GM18907 (cell line): Measurements from ENCODE around the gene LRP6.
A peak's percentile ranks its signal among the peaks of the same experiment; 100 is the strongest.
"Not testable (repeated sequence)": the region's sequence is repeated elsewhere in the genome, so short reads cannot be mapped to it uniquely, and the experiment has no call there.

Experiments
- ATAC-seq: cut with Tn5 transposase; IDR thresholded peaks from one replicate; pipeline ENCODE4 v1.9.1; 2021; ENCODE audit warnings: mild to moderate bottlenecking, moderate library complexity; ENCODE audit not compliant: unreplicated experiment

The LRP6 gene

GRCh38 chr12:12266873-12267741, at the start of gene LRP6:
LRP6 (minus strand) TSS chr12:12267044; CDS start chr12:12266735, 309 bp downstream.
- peak; percentile 83 for ATAC-seq

DNA sequence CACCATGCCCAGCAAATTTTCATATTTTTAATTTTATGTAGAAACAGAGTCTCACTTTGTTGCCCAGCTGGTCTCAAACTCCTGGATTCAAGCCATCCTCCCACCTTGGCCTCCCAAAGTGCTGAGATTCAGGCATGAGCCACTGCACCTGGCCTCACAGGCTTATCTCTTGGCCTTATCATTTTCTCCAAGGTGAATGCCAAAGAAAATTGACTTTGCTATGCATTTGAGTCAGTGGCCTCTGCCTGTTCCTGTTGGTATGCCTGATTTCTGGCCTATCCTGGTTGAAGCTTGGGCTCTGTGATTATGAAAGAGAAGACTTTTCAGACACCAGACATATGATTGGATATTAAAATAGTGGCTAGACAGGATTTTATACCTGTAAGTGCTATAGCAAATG, 49.0 kb upstream of the LRP6 start:
- no peak for ATAC-seq

GRCh38 chr12:12310695-12311094, 43.9 kb upstream of the LRP6 start:
- not testable (repeated sequence) for ATAC-seq

DNA sequence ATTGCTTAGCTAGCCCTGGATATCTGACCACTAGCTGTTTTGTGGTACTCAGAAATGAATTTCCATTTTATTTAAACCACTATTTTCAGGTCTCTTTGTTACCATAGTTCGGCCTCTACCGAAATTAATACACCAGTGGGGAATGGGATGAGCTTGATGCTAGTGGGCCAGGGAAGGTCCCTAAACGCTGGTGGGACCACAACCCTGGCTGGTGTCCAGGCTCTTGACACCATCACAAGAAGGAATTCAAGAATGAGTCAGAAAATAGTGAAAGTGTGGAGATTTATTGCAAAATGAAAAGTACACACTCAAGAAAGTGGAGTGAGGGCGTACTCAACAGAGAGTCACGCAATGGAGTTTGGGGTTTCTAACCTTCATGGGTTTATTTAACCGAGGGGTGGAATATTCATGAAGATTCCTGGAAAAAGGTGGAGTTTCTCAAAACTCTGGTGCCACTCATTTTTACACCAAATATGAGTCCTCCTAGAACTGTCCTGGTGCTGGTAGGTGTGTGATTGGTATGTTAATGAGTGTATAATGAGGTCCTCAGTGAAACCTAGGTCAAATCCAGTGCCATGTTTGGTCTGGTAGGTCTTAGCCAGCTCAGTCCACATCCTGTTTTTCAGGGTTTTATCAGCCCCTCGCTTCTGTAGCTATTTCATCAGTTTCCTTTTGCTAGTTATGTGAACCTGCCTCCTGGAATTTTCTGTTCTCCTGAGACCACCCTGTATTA, 38.9 kb upstream of the LRP6 start:
- no peak for ATAC-seq

DNA sequence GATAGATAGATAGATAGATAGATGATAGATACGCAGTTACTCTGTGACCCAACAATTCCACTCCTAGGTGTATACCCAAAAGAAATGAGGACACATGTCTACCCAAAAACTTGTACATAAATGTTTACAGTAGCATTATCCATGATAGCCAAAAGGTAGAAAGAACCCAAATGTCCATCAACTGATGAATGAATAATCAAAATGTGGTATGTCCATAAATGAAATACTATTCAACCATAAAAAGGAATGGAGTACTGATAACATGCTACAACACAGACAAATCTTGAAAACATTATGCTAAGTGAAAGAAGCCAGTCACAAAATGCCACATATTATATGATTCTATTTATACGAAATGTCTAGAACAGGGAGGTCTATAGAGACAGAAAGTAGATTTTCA, 36.1 kb upstream of the LRP6 start:
- no peak for ATAC-seq

DNA sequence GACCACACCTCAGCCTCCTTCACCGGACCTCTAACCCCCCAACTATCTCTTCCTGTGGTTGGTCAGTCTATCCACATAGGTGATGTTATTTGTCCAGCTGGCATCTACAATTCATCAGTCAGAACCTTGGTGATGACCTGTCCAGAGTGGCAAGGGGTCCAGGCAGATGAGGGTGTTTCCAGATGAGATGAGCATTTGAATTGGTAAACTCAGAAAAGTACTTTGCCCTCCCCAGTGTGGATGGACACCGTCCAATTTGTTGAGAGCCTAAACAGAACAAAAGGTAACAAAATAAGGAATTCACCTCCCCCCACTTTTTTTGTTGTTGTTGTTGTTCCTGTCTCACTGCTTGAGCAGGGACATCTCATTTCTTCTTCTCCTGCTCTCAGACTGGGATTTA, 34.3 kb upstream of the LRP6 start:
- ATAC-seq = no peak

GRCh38 chr12:12297201-12297830, 30.5 kb upstream of the LRP6 start:
- ATAC-seq = no peak

DNA sequence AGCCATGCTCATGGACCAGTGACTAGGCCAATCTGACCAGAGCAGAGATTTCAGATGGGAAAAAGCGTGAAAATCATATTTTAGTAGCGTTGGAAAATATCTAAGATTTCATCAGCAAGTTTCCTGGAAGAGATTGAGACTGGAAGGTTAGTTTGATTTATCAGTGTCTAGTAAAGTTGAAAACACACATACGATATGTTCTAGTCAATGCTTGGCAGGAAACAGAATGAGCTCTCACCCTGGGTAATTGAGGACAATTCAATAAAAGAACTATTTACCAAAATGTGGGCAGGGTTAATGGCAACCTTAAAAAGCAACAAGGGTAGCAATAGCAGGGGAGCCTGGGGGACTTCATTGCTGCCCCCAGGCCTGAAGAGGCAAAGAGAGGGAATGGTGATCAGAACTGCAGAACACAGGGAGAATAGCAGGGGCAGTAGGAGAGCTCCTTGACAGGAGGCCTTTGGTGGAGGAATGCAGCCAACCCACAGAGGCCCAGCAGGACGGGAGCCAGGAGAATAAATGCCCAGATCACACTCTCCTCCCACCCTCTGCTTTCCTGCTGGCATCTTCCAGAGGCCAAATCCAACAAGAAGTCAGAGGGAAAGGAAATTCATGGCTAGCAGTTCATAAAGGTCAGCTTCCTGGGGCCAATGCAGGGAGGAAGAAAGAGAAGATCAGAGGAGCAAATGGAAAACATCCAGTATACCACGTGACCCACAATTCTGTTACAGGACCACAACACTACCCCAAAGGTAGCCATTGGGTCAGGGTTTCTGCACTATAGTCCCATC, 27.6 kb upstream of the LRP6 start:
- ATAC-seq = no peak

DNA sequence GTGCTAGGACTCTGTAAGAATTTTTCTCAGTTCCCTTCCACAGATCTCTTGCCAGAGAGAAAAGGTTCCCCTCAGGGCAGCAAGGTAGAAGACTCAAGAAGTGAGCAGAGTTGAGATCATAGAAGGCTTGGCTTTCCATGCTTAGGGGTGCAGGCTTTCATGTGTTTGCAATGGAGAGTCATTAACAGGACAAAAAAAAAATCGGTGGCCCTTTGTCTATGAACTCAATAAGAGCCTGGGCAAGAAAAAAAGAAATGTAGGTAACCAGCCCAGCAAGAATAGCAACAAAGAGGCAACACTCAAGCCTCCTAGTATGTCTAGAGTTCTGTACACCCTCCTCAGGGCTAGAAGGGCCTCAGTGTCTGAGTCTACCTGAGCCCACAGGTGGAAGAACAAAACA, 23.4 kb upstream of the LRP6 start:
- no peak for ATAC-seq

DNA sequence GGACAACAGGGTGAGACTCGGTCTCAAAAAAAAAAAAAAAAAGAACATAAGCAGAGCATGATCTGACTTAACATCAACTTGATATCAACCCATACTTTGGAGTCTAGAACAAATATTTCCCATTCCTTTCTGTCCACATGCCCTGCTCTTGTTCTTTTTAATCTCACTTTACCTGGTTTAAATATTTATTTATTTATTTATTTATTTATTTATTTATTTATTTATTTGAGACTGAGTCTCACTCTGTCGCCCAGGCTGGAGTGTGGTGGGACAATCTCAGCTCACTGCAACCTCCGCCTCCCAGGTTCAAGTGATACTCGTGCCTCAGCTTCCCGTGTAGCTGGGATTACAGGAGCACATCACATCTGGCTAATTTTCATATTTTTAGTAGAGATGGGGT, 19.6 kb upstream of the LRP6 start:
- no peak for ATAC-seq

DNA sequence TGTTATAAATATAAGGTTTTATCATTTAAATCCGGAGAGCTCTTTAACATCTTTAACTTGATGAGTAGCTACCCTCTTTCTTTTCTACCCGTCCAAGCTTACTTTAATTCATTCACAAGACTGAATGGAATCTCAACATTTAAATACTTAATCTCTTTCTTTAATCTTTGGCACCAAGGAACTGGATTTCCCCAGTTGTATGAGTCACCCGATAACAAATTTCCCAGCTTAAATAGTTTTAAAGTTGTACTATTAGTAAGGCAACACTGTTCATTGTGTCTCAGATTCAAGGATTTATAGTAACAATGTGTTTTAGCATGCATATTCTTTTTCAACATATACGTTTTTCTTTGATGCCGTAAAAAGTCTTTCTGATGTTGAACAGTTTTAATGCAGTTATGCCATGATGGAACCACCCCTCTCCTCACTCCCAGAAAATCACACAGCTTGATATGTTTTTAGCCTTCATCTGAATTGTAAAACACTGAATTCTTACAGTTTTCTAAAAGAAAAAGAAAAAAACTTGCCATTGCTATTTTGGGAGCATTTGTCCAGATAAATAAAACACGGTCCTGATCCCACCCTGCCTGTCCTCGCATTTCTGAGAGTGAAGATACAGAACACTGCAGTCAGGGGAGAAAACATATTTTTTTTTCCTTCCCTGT, 16.0 kb upstream of the LRP6 start:
- ATAC-seq = no peak

DNA sequence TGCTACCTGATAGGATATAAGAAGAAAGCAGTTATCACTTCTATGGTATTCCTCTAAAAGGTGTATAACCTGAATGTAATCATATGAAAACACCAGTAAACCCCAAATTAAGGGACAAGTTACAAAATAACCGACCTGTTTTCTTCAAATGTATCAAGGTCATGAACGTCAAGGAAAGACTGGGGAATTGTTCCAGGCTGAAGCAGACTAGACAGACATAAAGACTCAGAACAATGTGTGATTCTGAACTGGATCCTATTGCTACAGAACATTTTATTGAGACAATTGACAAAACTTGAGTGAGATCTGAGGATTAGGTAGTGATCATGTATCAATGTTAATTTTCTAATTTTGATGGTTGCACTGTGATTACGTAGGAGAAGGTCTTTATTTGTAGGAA, 15.4 kb upstream of the LRP6 start:
- no peak for ATAC-seq

DNA sequence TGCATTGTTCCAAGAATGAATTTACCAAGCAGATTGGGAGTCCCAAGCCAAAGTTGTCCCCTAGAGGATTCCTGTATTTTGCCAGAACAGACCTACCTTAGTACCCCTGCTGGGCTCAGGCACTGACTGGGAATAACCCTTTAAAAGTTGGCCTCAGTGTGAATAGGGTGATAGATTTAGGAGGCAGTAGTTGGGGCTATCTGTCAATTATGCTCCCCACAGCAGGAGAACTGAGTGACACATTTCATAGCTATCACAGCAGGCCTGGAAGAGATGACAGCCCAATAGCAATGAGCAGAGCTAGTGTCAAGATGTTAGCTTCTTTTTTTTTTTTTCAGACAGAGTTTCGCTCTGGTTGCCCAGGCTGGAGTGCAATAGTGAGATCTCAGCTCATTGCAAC, 14.3 kb upstream of the LRP6 start:
- ATAC-seq = no peak

DNA sequence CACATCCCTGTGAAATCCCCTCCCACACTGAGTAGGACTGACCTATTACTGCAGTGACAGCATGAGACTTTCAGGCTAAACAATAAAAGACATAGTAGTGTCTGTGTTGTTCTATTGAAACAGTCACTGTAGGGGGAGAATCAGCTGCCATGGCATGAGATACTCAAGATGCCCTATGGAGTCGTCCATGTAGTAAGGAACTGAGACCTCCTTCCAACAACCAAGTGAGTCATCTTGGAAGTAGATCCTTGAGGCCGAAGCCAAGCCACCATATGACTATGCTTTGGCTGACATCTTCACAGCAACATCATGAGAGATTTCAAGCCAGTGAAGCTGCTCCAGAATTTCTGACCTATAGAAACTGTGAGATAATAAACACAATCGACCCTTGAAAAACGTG, 12.1 kb upstream of the LRP6 start:
- ATAC-seq = no peak

- no peak for ATAC-seq
Observed at GRCh38 chr12:12275874-12276273, 9.0 kb upstream of the LRP6 start.

DNA sequence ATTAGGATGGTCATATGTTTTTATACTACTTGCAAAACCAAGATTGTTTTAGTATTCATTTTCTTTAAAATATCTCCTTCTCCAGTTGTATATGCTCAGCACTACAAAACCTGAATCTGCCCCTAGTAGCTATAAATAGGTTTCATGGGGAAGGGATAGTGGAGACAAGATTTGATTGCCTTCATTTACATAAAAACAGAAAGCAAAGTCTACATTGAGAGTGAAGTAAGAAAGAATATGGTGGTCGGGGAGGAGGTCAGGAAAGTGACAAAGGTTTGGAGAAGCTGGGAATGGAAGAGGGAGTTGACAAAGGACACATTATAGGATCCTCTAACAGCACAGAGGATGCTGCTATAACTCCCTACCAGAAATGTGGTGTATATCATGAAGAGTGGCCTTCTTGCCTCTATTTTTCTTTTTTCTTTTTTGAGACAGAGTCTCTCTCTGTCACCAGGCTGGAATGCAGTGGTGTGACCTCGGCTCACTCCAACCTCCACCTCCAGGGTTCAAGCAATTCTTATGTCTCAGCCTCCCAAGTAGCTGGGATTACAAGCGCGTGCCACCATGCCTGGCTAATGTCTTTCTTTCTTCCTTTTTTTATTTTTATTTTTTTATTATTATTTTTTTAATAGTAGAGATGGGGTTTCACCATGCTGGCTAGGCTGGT, 6.6 kb upstream of the LRP6 start:
- no peak for ATAC-seq

- no peak for ATAC-seq
Observed at GRCh38 chr12:12272869-12273268, 6.0 kb upstream of the LRP6 start.

DNA sequence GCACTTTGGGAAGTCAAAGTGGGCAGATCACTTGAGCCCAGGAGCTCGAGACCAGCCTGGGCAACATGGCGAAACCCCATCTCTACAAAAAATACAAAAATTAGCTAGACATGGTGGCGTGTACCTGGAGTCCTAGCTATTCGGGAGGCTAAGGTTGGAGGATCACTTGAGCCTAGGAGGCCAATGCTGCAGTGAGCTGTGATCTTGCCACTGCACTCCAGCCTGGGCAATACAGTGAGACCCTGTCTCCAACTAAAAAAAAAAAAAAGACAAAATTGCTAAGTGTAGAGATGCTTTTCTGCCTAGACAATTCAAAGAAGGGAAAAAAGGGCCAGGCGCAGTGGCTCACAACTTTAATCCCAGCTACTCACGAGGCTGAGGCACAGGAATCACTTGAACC, 3.4 kb upstream of the LRP6 start:
- ATAC-seq = no peak

DNA sequence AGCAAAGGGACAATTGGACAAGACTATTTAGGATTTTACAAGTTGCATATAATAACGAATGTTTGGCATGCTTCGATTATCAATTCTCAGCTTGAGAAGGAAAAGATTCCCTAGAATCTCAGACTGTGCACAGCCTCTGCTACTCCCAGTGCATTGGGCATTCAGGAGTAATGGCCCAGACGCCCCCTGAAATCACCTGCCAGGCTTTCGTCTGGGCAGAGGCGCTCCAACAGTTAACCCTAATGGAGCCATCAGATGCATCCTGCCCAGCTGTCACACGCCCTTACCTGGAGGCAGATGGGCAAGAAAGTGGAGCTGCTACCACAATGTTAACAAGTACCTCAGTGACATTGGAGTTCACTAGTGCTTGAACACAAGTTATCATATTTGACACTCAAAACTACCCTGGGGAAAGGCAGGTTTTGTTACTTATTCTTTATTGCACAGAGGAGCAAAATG, 927 bp upstream of the LRP6 start:
- ATAC-seq = no peak

- no peak for ATAC-seq
Observed at GRCh38 chr12:12266389-12266872, 413 bp downstream of the LRP6 start.
